GM20000 (cell line): ENCODE results near the gene GABRG3.

Experiments used
- DNase-seq: peaks from one replicate; pipeline ENCODE4 v3.0.0; 2012; ENCODE audit warnings: low spot score
- CTCF ChIP-seq: IDR thresholded peaks from 2 replicates; pipeline ENCODE4 v1.5.1; 2012; ENCODE audit warnings: mild to moderate bottlenecking, control low read depth; ENCODE audit errors: extremely low read depth, missing control alignments

Gene GABRG3

GRCh38 chr15:27121672-27122071, 150.7 kb downstream of the GABRG3 start:
- TF ChIP-seq CTCF = no peak
- no peak for DNase-seq

DNA sequence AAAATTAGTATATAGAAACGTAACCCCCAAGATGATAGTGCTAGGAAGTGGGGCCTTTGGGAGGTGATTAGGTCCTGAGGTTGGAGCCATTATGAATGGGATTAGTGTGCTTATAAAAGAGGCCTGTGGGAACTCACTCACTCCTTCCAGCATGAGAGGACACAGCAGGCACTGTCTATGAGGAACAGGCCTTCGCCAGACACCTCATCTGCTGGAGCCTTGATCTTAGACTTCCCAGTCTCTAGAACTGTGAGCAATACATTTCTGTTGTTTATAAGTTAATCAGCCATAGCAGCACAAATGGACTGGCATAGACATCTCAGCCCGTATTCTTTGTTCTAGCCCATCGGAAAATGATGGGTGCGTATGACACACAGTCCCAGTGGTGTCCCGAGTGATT, 152.3 kb downstream of the GABRG3 start:
- no peak for DNase-seq
- no peak for TF ChIP-seq CTCF

DNA sequence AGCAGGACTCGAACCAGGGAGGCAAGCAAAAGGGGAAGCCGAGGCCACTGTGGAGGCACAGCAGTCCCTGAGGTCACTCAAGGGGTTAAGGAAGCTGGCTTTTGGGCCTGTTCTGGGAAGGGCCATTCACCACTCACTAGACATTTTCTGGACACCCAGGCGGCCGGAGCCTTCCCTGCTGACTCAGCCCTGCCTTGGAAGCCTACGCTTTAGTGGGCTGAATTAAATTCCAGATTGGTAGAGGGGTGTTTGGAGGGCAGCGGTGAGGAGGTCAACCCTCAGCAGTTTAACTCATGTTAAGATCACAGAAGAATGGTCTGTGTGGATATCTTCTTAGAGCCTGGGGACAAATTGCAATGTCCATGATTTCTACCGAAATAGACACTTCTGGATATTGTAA, 152.8 kb downstream of the GABRG3 start:
- DNase-seq = no peak
- no peak for TF ChIP-seq CTCF

DNA sequence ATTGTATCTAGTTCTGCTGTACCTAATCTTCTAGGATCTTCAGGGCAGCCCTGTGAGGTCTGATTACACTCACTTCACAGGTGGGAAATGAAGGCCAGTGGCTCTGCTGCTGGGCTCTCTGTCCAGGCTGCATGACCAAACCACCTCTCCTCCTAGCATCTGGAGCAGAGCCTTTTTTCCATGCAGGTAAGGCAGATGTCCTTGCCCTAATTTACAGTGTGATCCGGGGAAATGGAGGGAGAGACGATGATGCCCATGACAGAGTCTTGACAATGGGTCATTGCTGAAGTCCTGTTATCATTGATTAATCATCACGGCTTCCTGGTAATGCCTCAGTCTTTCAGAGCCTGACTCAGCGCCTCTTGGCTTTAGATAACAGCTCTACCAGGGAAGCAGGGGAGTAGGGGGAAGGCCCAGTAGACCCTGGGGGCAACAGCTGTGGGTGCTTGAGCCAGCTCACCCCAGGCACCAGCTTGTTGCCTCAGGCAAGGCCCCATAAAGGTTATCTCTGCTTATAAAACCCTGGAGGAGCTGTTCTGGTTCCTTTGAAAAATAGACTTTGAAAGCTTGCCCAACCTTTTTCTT, 153.4 kb downstream of the GABRG3 start:
- no peak for TF ChIP-seq CTCF
- DNase-seq = no peak

GRCh38 chr15:27125185-27125584, 154.2 kb downstream of the GABRG3 start:
- no peak for TF ChIP-seq CTCF
- DNase-seq = no peak

GRCh38 chr15:27126449-27126848, 155.5 kb downstream of the GABRG3 start:
- DNase-seq = no peak
- TF ChIP-seq CTCF = no peak

DNA sequence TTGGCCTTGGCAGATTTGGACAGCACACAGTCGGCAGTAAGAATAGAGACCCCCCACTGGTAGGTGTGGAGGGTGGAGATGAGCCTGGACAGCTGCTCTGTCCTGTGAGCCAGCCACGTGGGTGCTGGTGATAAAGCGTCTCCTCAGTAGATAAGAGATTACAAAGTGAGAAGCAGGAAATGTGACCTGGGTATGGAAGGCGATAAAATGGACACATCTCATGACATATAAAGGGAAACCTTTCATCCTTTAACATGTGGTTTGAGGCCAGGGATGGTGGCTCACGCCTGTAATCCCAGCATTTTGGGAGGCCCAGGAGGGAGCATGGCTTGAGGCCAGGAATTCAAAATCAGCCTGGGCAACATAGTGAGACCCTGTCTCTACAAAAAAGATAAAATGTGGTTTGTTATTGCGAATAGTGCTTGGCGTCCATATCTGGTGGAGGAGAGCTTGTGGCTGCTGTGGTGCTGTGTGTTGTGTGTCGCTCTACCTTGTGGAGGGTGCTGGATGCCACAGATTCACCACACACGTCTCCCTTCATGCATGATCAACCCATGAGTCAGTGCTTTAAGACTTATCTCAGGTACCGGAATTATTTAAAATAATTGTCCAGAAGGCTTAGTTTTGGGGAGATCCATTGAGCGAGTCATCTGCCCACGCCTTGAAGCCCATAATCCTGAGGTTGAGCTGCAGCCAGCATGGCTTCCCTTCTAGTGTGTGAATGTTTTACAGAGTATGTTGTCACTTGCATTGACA, 157.0 kb downstream of the GABRG3 start:
- DNase-seq = no peak
- TF ChIP-seq CTCF = no peak
